CD4-positive, alpha-beta T cell treated with Interleukin-17A for 4 hours (primary cell): Measurements from ENCODE around the gene CYP26C1.

Experiments used
- DNase-seq: peaks from one replicate; pipeline ENCODE4 v3.0.0-alpha.2; 2020; ENCODE audit warnings: mixed read lengths

The CYP26C1 gene

GRCh38 chr10:93059975-93060886, at the start of gene CYP26C1:
CYP26C1 (plus strand) TSS chr10:93060798; CDS start chr10:93061264, 466 bp downstream.
- DNase-seq: no peak

GRCh38 chr10:93015722-93016121, 44.9 kb upstream of the CYP26C1 start:
- DNase-seq: no peak

- DNase-seq: no peak
These were observed 37.5 kb upstream of the CYP26C1 start for GRCh38 chr10:93023013-93023650.

- no peak for DNase-seq
These were observed 34.5 kb upstream of the CYP26C1 start for GRCh38 chr10:93026072-93026471.

GRCh38 chr10:93027508-93027907, 33.1 kb upstream of the CYP26C1 start:
- no peak for DNase-seq

- DNase-seq: no peak
These were observed 31.7 kb upstream of the CYP26C1 start for GRCh38 chr10:93028883-93029282.

- DNase-seq: no peak
These were observed 30.2 kb upstream of the CYP26C1 start for GRCh38 chr10:93030409-93030808.

- DNase-seq: no peak
These were observed 28.3 kb upstream of the CYP26C1 start for GRCh38 chr10:93032105-93032808.

GRCh38 chr10:93032809-93033137, 27.8 kb upstream of the CYP26C1 start:
- no peak for DNase-seq

GRCh38 chr10:93034426-93034825, 26.2 kb upstream of the CYP26C1 start:
- no peak for DNase-seq

- DNase-seq: no peak
These were observed 21.5 kb upstream of the CYP26C1 start for GRCh38 chr10:93039110-93039509.

- no peak for DNase-seq
These were observed 20.9 kb upstream of the CYP26C1 start for GRCh38 chr10:93039721-93040120.

- DNase-seq: no peak
These were observed 6.1 kb upstream of the CYP26C1 start for GRCh38 chr10:93054486-93054885.

- no peak for DNase-seq
These were observed 2.5 kb upstream of the CYP26C1 start for GRCh38 chr10:93058139-93058538.

GRCh38 chr10:93060887-93061593, 442 bp downstream of the CYP26C1 start:
- no peak for DNase-seq

GRCh38 chr10:93061594-93062513, 1.3 kb downstream of the CYP26C1 start:
- no peak for DNase-seq

- peak; percentile 45 for DNase-seq
These were observed 2.0 kb downstream of the CYP26C1 start for GRCh38 chr10:93062514-93063143.

- no peak for DNase-seq
These were observed 2.8 kb downstream of the CYP26C1 start for GRCh38 chr10:93063144-93063976.

GRCh38 chr10:93063977-93064660, 3.5 kb downstream of the CYP26C1 start:
- DNase-seq: no peak
